HepG2 (cell line): ENCODE data around the gene KHK. TPM values are rescaled to one million over a fixed set of nuclear protein-coding genes. Genes with fewer than 3 reads are reported as not detected.

Experiments used
- ARHGAP35 ChIP-seq: sonication (generic); formaldehyde crosslinking; IDR thresholded peaks from 2 replicates; pipeline ENCODE4 v1.9.0; 2022; ENCODE audit warnings: mild to moderate bottlenecking, inconsistent platforms, moderate library complexity, missing genetic modification reagents, borderline replicate concordance
- ELF4 ChIP-seq: sonication (generic); formaldehyde crosslinking; IDR thresholded peaks from 2 replicates; pipeline ENCODE4 v1.5.0; 2020; ENCODE audit warnings: missing genetic modification reagents, mild to moderate bottlenecking, moderate library complexity, borderline replicate concordance
- KLF9 ChIP-seq: IDR thresholded peaks from 2 replicates; pipeline ENCODE4 v1.6.1; 2016; ENCODE audit warnings: low read depth
- MTF2 ChIP-seq: sonication (generic); formaldehyde crosslinking; IDR thresholded peaks from 2 replicates; pipeline ENCODE4 v1.5.0; 2020; ENCODE audit warnings: missing genetic modification reagents, borderline replicate concordance
- PAF1 ChIP-seq: IDR thresholded peaks from 2 replicates; pipeline ENCODE4 v1.6.1; 2016; ENCODE audit warnings: missing genetic modification reagents, missing compliant biosample characterization
- RXRB ChIP-seq: IDR thresholded peaks from 2 replicates; pipeline ENCODE4 v1.6.1; 2016; ENCODE audit warnings: borderline replicate concordance, missing genetic modification reagents, missing compliant biosample characterization
- SSRP1 ChIP-seq: IDR thresholded peaks from 2 replicates; pipeline ENCODE4 v1.6.1; 2016; ENCODE audit warnings: control low read depth
- ZNF335 ChIP-seq: sonication (generic); formaldehyde crosslinking; IDR thresholded peaks from 2 replicates; pipeline ENCODE4 v1.4.0; 2020; ENCODE audit warnings: missing genetic modification reagents
- ZNF383 ChIP-seq: sonication (generic); formaldehyde crosslinking; IDR thresholded peaks from 2 replicates; pipeline ENCODE4 v1.4.0; 2020; ENCODE audit warnings: missing genetic modification reagents, mild to moderate bottlenecking, borderline replicate concordance
- polyA plus RNA-seq, 8 experiments: library from polyadenylated mRNA; depleted of rRNA in 3 of 8; stranded (reverse) in 7 of 8; unstranded in 1 of 8; fragments of >200 nt; fragmentation: Illumina TruSeq in 4 of 8; extraction: Trizol in 4 of 8; gene quantifications; 2 replicates each; pipeline versions ENCODE4 v1.2.1 to v1.2.3, GENCODE V29; 2011 to 2016; ENCODE audit warnings: low read depth in 4 of 8, missing spikeins in 1 of 8, mixed read lengths in 1 of 8; ENCODE audit not compliant: insufficient read depth in 1 of 8
- total RNA-seq, 5 experiments: library from RNA; depleted of rRNA; stranded (reverse); fragments of >200 nt; fragmentation: Illumina TruSeq; extraction: Trizol; gene quantifications; 2 replicates each; pipeline ENCODE4 v1.2.3, GENCODE V29; 2016; ENCODE audit warnings: low read depth in 1 of 5
- TF ChIP-seq, protein P1 (sequence below): sonication (generic); formaldehyde crosslinking; IDR thresholded peaks from 2 replicates; pipeline ENCODE4 v1.5.0; 2020; ENCODE audit warnings: mild to moderate bottlenecking, missing genetic modification reagents
- TF ChIP-seq, protein P2 (sequence below): IDR thresholded peaks from 2 replicates; pipeline ENCODE4 v1.4.0; 2020; ENCODE audit warnings: mild to moderate bottlenecking, missing genetic modification reagents
- TF ChIP-seq, protein P3 (sequence below): sonication (generic); formaldehyde crosslinking; IDR thresholded peaks from 2 replicates; pipeline ENCODE4 v1.4.0; 2020; ENCODE audit warnings: missing genetic modification reagents
- TF ChIP-seq, protein P4 (sequence below): fragments of 450-650 bp; IDR thresholded peaks from 2 replicates; pipeline ENCODE4 v1.6.1; 2017; ENCODE audit warnings: mild to moderate bottlenecking

The KHK gene
- total and polyA plus RNA-seq, 2 of the 13 experiments (the other 11 are each of a cell fraction or from before 2014, with no cell fraction given), result 40.9 to 99.2 TPM

DNA sequence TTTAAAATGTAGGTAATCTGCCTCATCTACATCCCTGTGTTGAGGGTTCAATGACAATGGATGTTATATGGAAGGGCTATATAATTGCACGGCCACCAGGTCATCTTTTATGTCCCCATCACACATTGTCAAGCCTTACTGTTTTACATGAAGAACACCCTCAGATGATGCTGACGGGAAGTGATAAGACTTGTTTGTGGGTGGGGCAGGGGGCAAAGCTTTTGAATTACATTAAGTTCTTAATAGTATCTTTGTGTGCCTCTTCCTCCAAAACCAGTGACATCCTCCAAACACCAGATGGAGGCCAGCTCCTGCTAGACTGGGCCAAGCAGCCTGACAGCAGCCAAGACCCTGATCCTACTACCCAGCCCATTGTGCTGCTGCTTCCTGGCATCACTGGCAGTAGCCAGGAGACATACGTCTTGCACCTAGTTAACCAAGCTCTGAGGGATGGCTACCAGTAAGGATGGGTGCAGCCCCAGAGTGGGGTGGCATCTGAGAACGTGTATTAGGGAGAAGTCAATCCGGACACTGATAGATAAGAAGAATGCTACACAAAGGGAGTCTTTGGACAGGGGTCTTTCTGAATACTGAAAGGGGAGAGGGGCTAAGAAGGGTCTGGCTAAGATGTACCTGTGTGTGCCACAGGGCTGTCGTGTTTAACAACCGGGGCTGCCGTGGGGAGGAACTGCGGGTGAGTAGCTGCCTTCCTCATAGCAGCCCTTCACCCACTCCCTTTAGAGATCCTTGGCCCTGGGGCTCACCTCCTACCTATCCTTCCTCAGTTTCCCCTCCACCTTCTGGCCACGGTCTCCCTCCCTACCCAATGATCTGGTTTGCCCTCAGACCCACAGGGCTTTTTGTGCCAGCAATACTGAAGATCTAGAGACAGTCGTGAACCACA is 42.3 kb downstream of the KHK start (continued):
- TF ChIP-seq, protein P1, sequence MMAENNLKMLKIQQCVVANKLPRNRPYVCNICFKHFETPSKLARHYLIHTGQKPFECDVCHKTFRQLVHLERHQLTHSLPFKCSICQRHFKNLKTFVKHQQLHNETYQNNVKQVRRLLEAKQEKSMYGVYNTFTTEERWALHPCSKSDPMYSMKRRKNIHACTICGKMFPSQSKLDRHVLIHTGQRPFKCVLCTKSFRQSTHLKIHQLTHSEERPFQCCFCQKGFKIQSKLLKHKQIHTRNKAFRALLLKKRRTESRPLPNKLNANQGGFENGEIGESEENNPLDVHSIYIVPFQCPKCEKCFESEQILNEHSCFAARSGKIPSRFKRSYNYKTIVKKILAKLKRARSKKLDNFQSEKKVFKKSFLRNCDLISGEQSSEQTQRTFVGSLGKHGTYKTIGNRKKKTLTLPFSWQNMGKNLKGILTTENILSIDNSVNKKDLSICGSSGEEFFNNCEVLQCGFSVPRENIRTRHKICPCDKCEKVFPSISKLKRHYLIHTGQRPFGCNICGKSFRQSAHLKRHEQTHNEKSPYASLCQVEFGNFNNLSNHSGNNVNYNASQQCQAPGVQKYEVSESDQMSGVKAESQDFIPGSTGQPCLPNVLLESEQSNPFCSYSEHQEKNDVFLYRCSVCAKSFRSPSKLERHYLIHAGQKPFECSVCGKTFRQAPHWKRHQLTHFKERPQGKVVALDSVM (CRISPR knock-in tag), result no peak
- TF ChIP-seq ZNF335 (CRISPR knock-in tag), result no peak
- no peak for TF ChIP-seq MTF2 (CRISPR knock-in tag)
- TF ChIP-seq KLF9 (CRISPR knock-in tag), result no peak
- TF ChIP-seq ZNF383 (CRISPR knock-in tag), result no peak
- TF ChIP-seq PAF1 (CRISPR knock-in tag), result no peak
- TF ChIP-seq, protein P2, sequence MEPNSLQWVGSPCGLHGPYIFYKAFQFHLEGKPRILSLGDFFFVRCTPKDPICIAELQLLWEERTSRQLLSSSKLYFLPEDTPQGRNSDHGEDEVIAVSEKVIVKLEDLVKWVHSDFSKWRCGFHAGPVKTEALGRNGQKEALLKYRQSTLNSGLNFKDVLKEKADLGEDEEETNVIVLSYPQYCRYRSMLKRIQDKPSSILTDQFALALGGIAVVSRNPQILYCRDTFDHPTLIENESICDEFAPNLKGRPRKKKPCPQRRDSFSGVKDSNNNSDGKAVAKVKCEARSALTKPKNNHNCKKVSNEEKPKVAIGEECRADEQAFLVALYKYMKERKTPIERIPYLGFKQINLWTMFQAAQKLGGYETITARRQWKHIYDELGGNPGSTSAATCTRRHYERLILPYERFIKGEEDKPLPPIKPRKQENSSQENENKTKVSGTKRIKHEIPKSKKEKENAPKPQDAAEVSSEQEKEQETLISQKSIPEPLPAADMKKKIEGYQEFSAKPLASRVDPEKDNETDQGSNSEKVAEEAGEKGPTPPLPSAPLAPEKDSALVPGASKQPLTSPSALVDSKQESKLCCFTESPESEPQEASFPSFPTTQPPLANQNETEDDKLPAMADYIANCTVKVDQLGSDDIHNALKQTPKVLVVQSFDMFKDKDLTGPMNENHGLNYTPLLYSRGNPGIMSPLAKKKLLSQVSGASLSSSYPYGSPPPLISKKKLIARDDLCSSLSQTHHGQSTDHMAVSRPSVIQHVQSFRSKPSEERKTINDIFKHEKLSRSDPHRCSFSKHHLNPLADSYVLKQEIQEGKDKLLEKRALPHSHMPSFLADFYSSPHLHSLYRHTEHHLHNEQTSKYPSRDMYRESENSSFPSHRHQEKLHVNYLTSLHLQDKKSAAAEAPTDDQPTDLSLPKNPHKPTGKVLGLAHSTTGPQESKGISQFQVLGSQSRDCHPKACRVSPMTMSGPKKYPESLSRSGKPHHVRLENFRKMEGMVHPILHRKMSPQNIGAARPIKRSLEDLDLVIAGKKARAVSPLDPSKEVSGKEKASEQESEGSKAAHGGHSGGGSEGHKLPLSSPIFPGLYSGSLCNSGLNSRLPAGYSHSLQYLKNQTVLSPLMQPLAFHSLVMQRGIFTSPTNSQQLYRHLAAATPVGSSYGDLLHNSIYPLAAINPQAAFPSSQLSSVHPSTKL (CRISPR knock-in tag), result no peak
- TF ChIP-seq RXRB (CRISPR knock-in tag), result no peak
- TF ChIP-seq, protein P3, sequence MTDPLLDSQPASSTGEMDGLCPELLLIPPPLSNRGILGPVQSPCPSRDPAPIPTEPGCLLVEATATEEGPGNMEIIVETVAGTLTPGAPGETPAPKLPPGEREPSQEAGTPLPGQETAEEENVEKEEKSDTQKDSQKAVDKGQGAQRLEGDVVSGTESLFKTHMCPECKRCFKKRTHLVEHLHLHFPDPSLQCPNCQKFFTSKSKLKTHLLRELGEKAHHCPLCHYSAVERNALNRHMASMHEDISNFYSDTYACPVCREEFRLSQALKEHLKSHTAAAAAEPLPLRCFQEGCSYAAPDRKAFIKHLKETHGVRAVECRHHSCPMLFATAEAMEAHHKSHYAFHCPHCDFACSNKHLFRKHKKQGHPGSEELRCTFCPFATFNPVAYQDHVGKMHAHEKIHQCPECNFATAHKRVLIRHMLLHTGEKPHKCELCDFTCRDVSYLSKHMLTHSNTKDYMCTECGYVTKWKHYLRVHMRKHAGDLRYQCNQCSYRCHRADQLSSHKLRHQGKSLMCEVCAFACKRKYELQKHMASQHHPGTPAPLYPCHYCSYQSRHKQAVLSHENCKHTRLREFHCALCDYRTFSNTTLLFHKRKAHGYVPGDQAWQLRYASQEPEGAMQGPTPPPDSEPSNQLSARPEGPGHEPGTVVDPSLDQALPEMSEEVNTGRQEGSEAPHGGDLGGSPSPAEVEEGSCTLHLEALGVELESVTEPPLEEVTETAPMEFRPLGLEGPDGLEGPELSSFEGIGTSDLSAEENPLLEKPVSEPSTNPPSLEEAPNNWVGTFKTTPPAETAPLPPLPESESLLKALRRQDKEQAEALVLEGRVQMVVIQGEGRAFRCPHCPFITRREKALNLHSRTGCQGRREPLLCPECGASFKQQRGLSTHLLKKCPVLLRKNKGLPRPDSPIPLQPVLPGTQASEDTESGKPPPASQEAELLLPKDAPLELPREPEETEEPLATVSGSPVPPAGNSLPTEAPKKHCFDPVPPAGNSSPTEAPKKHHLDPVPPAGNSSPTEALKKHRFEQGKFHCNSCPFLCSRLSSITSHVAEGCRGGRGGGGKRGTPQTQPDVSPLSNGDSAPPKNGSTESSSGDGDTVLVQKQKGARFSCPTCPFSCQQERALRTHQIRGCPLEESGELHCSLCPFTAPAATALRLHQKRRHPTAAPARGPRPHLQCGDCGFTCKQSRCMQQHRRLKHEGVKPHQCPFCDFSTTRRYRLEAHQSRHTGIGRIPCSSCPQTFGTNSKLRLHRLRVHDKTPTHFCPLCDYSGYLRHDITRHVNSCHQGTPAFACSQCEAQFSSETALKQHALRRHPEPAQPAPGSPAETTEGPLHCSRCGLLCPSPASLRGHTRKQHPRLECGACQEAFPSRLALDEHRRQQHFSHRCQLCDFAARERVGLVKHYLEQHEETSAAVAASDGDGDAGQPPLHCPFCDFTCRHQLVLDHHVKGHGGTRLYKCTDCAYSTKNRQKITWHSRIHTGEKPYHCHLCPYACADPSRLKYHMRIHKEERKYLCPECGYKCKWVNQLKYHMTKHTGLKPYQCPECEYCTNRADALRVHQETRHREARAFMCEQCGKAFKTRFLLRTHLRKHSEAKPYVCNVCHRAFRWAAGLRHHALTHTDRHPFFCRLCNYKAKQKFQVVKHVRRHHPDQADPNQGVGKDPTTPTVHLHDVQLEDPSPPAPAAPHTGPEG, result no peak
- no peak; the same call in 1 of the 2 replicates for TF ChIP-seq SSRP1
- TF ChIP-seq, protein P4, sequence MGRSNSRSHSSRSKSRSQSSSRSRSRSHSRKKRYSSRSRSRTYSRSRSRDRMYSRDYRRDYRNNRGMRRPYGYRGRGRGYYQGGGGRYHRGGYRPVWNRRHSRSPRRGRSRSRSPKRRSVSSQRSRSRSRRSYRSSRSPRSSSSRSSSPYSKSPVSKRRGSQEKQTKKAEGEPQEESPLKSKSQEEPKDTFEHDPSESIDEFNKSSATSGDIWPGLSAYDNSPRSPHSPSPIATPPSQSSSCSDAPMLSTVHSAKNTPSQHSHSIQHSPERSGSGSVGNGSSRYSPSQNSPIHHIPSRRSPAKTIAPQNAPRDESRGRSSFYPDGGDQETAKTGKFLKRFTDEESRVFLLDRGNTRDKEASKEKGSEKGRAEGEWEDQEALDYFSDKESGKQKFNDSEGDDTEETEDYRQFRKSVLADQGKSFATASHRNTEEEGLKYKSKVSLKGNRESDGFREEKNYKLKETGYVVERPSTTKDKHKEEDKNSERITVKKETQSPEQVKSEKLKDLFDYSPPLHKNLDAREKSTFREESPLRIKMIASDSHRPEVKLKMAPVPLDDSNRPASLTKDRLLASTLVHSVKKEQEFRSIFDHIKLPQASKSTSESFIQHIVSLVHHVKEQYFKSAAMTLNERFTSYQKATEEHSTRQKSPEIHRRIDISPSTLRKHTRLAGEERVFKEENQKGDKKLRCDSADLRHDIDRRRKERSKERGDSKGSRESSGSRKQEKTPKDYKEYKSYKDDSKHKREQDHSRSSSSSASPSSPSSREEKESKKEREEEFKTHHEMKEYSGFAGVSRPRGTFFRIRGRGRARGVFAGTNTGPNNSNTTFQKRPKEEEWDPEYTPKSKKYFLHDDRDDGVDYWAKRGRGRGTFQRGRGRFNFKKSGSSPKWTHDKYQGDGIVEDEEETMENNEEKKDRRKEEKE, result no peak
- TF ChIP-seq ARHGAP35, result no peak
- TF ChIP-seq ELF4 (CRISPR knock-in tag), result no peak
